Colonic mucosa (tissue), 4 donors: ENCODE data around the gene PPP1R8. TPM values are rescaled to one million over a fixed set of nuclear protein-coding genes. Genes with fewer than 3 reads are reported as not detected.

Experiments used
- DNase-seq: peaks from one replicate; pipeline ENCODE4 v3.0.0-alpha.2; 2020
- H3K27ac ChIP-seq: fragments of 200-600 bp; one replicate; pipeline ENCODE4 v1.8.0; 2021
- H3K27me3 ChIP-seq: fragments of 200-600 bp; one replicate; pipeline ENCODE4 v1.8.0; 2021
- H3K36me3 ChIP-seq: fragments of 200-600 bp; one replicate; pipeline ENCODE4 v1.8.0; 2021
- H3K4me1 ChIP-seq: fragments of 200-600 bp; one replicate; pipeline ENCODE4 v1.8.0; 2021; ENCODE audit warnings: mild to moderate bottlenecking
- H3K4me3 ChIP-seq: fragments of 200-600 bp; one replicate; pipeline ENCODE4 v1.8.0; 2021
- H3K9ac ChIP-seq, 2 donors: one replicate each; pipeline ENCODE4 v1.7.0; 2013; ENCODE audit warnings: control low read depth in 2 of 2, low read depth in 2 of 2, low read length in 2 of 2
- H3K9me3 ChIP-seq: fragments of 200-600 bp; one replicate; pipeline ENCODE4 v1.8.0; 2021
- intact Hi-C: fragments of 100-400 bp; cut with DNase I; formaldehyde crosslinking; loops from one replicate; pipeline ENCODE4 v1.14.1; 2022
- total RNA-seq, 2 donors: library from RNA; stranded (reverse); fragmentation: NEBNext Ultra II Directional in 1 of 2; extraction: Animal tissue kit (Norgen Biotek cat#: 25700) in 1 of 2; gene quantifications; one replicate each; pipeline ENCODE4 v1.2.1, GENCODE V29; 2021
- TF ChIP-seq, protein P1 (sequence below): fragments of 200-600 bp; IDR thresholded peaks from one replicate; pipeline ENCODE4 v1.8.0; 2022; ENCODE audit warnings: antibody characterized with exemption, mild to moderate bottlenecking
- donor health status: healthy.
- donor health status: DM: no; HTN: no; CAD: no.
- donor health status: DM: no; HTN: no; CAD: no.

Gene PPP1R8
- total RNA-seq, 2 donors from 2014 or later, result 31.8 to 39.2 TPM

- no peak overlapping the region for H3K27ac ChIP-seq
- no peak overlapping the region for H3K4me3 ChIP-seq
- DNase-seq, result no peak
- H3K9me3 ChIP-seq, result no peaks in the 10 kb centered on the region
- no peaks in the 10 kb centered on the region for H3K4me1 ChIP-seq
- no peaks in the 10 kb centered on the region for H3K27me3 ChIP-seq
- TF ChIP-seq, protein P1, sequence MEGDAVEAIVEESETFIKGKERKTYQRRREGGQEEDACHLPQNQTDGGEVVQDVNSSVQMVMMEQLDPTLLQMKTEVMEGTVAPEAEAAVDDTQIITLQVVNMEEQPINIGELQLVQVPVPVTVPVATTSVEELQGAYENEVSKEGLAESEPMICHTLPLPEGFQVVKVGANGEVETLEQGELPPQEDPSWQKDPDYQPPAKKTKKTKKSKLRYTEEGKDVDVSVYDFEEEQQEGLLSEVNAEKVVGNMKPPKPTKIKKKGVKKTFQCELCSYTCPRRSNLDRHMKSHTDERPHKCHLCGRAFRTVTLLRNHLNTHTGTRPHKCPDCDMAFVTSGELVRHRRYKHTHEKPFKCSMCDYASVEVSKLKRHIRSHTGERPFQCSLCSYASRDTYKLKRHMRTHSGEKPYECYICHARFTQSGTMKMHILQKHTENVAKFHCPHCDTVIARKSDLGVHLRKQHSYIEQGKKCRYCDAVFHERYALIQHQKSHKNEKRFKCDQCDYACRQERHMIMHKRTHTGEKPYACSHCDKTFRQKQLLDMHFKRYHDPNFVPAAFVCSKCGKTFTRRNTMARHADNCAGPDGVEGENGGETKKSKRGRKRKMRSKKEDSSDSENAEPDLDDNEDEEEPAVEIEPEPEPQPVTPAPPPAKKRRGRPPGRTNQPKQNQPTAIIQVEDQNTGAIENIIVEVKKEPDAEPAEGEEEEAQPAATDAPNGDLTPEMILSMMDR, result no peak
- intact Hi-C loops, result no loop called here
- H3K36me3 ChIP-seq, result peaks cover 3% of the 10 kb centered on the region
- H3K9ac ChIP-seq, result no peak overlapping the region
These were observed 58.9 kb downstream of the PPP1R8 start for GRCh38 chr1:27889506-27889905.

DNA sequence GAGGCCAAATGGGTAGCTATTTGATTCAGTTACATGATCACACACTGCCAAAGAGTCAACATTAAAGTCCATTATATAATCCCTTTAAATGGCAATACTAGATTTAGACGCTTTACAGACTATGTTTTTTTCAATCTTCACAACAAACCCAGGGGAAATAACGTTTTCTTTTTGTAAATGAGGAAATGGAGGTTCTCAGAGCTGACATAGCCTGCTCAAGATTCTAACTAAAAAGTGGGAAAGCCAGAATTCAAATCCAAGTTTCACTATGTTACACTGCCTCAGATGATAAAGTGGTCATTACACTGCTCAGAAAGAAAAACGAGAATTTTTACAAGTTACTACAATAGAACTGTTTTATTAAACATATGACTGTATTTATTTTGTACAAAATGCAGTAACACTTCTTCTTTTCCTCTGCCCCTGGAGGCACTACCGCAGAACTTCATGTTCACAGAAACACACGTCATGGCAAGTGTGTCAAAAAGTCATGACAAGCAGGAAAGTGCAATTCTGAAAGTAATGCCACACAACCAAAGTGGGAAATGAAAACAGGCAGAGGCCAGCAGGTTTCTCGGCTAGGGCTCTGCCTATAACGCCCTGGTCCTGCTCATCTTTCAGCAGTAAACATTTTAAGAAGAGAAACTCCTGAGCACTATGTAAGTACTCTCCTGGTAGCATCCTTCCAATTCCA lies 60.8 kb downstream of the PPP1R8 start:
- Histone ChIP-seq H3K27me3 (no peaks in the 10 kb centered on the region), H3K27ac (peak overlapping the region; percentile 48), H3K4me1 (no peaks in the 10 kb centered on the region), H3K4me3 (no peak overlapping the region), H3K9me3 (no peaks in the 10 kb centered on the region), H3K9ac (peak overlapping the region in 1 of 2 donors; percentile 9), H3K36me3 (peaks cover 6% of the 10 kb centered on the region)
- DNase-seq, result no peak
- TF ChIP-seq, protein P1, result no peak
- intact Hi-C loops, result no loop called here

DNA sequence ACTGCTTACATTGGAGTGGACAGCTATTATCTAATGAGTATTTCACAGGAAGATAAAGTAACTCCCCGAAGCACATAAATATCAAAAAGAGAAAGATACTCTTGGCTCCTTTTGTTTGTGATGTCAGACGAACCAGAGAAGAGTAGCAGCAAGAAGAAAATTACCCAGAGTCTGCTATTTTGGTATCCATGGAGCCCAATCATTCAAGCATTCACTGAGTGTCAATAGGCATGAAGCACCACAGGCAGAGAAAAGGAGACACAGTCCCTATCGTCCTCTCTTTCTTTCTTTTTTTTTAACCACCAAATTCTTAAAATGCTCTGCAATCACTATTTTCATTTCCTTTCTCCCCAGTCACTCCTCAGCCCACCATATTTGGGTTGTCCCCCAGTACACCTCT lies 63.9 kb downstream of the PPP1R8 start:
- Histone ChIP-seq H3K9me3 (no peaks in the 10 kb centered on the region), H3K27me3 (no peaks in the 10 kb centered on the region), H3K9ac (no peak overlapping the region), H3K4me1 (no peaks in the 10 kb centered on the region), H3K36me3 (peaks cover 12% of the 10 kb centered on the region), H3K4me3 (no peak overlapping the region), H3K27ac (no peak overlapping the region)
- TF ChIP-seq, protein P1, result no peak
- no peak for DNase-seq
- intact Hi-C loops, result no loop called here

Other genes with a start within 250 kb of the PPP1R8 start
- gene AHDC1, start 226.6 kb upstream of the PPP1R8 start, total RNA-seq, result 10 to 100 TPM; 18.4 to 26.8 TPM
- 1 to 10 TPM; 1.4 to 2.0 TPM for gene FGR, start 195.6 kb upstream of the PPP1R8 start, total RNA-seq
- gene IFI6, start 158.6 kb upstream of the PPP1R8 start, total RNA-seq, result 10 to 100 TPM; 18.0 to 25.1 TPM
- gene FAM76A, start 104.8 kb upstream of the PPP1R8 start, total RNA-seq, result 10 to 100 TPM; 10.5 to 11.3 TPM
- gene STX12, start 57.6 kb upstream of the PPP1R8 start, total RNA-seq, result 10 to 100 TPM; 49.2 to 65.0 TPM
- gene THEMIS2, start 41.8 kb downstream of the PPP1R8 start, total RNA-seq, result 10 to 100 TPM in 1 of 2 donors, 1 to 10 TPM in 1; 6.8 to 12.6 TPM
- gene RPA2, start 83.8 kb downstream of the PPP1R8 start, total RNA-seq, result 10 to 100 TPM; 14.3 to 30.7 TPM
- 10 to 100 TPM; 27.4 to 38.6 TPM for gene SMPDL3B, start 104.2 kb downstream of the PPP1R8 start, total RNA-seq
- 1 to 10 TPM; 7.1 to 9.8 TPM for gene XKR8, start 129.2 kb downstream of the PPP1R8 start, total RNA-seq